NCI-H187 treated with DMSO at 0.1 percent for 48 hours (cell line): Measurements from ENCODE around the gene NEMP2.

Experiments used
- DNase-seq: peaks from one replicate; lab custom pipeline; 2025; lab: John Stamatoyannopoulos, UW

The NEMP2 gene

GRCh38 chr2:190554357-190555006 lies 20.0 kb upstream of the NEMP2 start:
- no peak for DNase-seq

- DNase-seq = peak; percentile 84
These were observed 18.7 kb upstream of the NEMP2 start for GRCh38 chr2:190553254-190553653.

GRCh38 chr2:190551928-190552327 lies 17.4 kb upstream of the NEMP2 start:
- DNase-seq = no peak

- DNase-seq = no peak
These were observed 15.6 kb upstream of the NEMP2 start for GRCh38 chr2:190550137-190550536.

GRCh38 chr2:190547886-190548285 lies 13.4 kb upstream of the NEMP2 start:
- no peak for DNase-seq

GRCh38 chr2:190546734-190547133 lies 12.2 kb upstream of the NEMP2 start:
- DNase-seq = no peak

- DNase-seq = no peak
These were observed 11.2 kb upstream of the NEMP2 start for GRCh38 chr2:190545555-190546385.

- DNase-seq = no peak
These were observed 10.6 kb upstream of the NEMP2 start for GRCh38 chr2:190545093-190545492.

- DNase-seq = no peak
These were observed 5.5 kb upstream of the NEMP2 start for GRCh38 chr2:190540048-190540447.

GRCh38 chr2:190538201-190538600 lies 3.7 kb upstream of the NEMP2 start:
- no peak for DNase-seq

- DNase-seq = no peak
These were observed 3.2 kb upstream of the NEMP2 start for GRCh38 chr2:190537765-190538164.

- no peak for DNase-seq
These were observed 1.1 kb upstream of the NEMP2 start for GRCh38 chr2:190535586-190535985.

- DNase-seq = no peak
These were observed 558 bp upstream of the NEMP2 start for GRCh38 chr2:190535121-190535439.

GRCh38 chr2:190533968-190534309 lies 583 bp downstream of the NEMP2 start:
- no peak for DNase-seq

- no peak for DNase-seq
These were observed 1.2 kb downstream of the NEMP2 start for GRCh38 chr2:190533175-190533967.

- no peak for DNase-seq
These were observed 1.9 kb downstream of the NEMP2 start for GRCh38 chr2:190532581-190532980.

GRCh38 chr2:190530248-190530900 lies 4.1 kb downstream of the NEMP2 start:
- no peak for DNase-seq

GRCh38 chr2:190529486-190530247 lies 4.9 kb downstream of the NEMP2 start:
- no peak for DNase-seq

- DNase-seq = no peak
These were observed 6.0 kb downstream of the NEMP2 start for GRCh38 chr2:190528521-190529001.

GRCh38 chr2:190527918-190528317 lies 6.6 kb downstream of the NEMP2 start:
- no peak for DNase-seq

GRCh38 chr2:190527214-190527613 lies 7.3 kb downstream of the NEMP2 start:
- DNase-seq = no peak
